Activated CD8-positive, alpha-beta memory T cell treated with anti-CD3 and anti-CD28 coated beads for 36 hours (primary cell): Measurements from ENCODE around the gene SVIL. TPM values are rescaled to one million over a fixed set of nuclear protein-coding genes. Genes with fewer than 3 reads are reported as not detected.
"Not testable (repeated sequence)": the region's sequence is repeated elsewhere in the genome, so short reads cannot be mapped to it uniquely, and the experiment has no call there.

ENCODE experiments used
- CTCF ChIA-PET: fragments of 350-600 bp; sonication (Branson Sonifier 250); formaldehyde crosslinking; loops from one replicate; lab custom pipeline; 2021; ENCODE audit warnings: antibody characterized with exemption; lab: Charles Lee
- POLR2A ChIA-PET: fragments of 350-600 bp; sonication (Branson Sonifier 250); formaldehyde crosslinking; loops from one replicate; lab custom pipeline; 2021; ENCODE audit warnings: antibody characterized with exemption; lab: Charles Lee
- total RNA-seq, 2 experiments: library from RNA; stranded (reverse); gene quantifications; one replicate each; pipeline ENCODE4 v1.2.3, GENCODE V29; 2021

The SVIL gene
- total RNA-seq, 2 experiments from 2014 or later, result 4.6 to 6.1 TPM

DNA sequence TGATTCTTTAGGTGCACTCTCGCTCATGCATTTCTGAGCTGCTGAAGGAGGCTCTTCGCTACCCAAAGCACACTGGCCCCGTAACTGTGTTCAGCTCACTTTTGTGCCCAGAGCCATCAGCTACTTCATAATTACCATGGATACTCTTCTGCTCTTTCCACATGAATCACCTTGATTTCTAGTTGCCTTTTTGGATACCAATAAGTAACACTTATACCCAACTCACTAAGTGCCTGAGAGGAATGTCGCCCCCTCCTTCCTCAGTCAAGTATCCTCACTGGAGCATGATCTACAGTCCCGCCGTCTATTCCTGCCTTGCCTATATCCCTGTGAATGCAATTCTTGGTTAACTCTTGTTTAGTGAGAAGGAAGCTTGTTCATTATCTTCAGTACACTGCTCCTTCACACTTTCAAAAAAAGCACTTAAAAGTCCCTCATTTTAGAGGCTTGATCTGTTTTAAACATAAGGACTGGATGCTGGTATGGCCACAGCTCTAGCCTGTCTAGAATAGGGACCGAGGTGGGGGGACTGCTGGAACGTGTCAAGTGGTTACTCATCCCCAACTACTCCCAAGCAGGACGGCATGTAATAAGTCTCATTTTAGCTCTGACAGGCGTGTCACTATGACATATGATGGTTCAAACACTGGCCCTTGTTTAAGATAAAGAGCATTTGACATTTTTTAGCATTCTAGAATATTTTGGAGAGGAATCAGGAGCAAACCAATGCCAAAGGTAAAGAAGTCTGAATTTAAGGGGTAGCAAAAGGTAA, 23.7 kb downstream of the SVIL start:
- CTCF ChIA-PET, result no interaction called here
- POLR2A ChIA-PET, result no interaction called here

DNA sequence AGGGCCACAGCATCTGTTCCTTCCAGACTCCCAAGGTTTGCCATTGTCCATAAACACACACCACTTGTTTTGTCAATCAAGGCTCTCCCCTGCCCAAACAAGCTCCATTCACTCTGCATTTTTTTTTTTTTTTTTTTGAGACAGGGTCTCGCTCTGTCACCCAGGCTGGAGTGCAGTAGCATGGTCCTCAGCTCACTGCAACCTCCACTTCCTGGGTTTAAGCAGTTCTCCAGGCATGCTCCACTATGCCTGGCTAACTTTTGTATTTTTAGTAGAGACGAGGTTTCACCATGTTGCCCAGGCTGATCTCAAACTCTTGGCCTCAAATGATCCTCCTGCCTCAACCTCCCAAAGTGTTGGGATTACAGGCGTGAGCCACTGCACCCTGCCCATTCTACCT, 24.4 kb downstream of the SVIL start:
- CTCF ChIA-PET, POLR2A ChIA-PET: not testable (repeated sequence)

DNA sequence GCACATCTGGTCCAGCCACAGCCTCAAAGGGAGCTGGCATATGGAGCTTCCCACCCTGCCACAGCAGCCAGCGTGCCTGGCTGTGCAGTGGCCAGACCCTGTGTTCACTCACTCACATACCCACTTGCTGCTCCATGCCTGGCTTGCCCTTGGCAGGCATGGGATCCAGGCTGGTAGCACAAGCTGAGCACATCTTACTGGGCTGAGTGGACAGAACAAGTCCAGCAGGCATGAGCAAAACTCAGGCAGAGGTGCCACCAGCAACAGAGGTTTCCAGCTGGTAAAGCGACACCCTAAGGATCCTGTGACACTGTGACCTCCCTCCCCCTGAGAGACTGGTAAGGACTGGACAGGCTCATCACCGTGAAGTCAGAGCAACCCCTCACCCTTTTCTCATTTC, 25.1 kb downstream of the SVIL start:
- CTCF ChIA-PET, result no interaction called here
- POLR2A ChIA-PET, result no interaction called here

DNA sequence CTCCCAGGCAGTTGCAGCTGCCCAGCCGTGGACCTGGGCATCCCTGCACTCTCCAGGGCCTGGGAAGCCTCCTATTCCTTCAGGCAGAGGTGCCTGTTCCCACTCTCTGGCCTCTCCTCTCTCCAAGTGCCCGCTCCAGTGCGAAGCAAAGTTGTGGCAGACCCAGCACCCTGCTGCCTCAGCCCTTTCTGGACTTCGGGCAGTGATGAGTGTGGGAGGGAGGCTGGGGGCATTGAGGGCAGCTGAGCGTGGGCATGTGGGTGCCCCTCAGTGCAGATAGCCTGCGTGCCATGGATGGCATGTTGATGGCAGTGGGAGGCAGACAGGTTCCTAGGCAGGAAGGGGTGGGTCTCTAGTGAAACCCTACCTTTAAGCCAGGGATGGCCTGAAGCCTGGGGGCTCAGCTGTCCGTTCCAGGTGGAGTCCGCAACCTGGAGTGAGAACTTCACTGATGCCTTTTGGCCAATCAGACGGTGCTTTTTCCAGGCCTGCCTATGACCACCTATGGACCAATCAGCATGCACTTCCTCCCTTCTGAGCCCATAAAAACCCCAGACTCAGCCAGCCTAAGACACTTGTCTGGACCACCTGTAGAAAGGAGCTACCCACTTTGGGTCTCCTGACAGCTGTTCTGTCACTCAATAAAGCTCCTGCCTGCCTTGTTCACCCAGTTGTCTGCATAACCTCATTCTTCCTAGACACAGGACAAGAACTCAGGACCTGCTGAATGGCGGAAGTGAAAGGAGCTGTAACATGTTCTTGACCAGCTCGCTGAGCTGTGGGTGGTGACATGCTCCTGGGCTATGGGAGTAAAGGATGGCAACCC, 26.1 kb downstream of the SVIL start:
- CTCF ChIA-PET, result no interaction called here
- POLR2A ChIA-PET, result no interaction called here

DNA sequence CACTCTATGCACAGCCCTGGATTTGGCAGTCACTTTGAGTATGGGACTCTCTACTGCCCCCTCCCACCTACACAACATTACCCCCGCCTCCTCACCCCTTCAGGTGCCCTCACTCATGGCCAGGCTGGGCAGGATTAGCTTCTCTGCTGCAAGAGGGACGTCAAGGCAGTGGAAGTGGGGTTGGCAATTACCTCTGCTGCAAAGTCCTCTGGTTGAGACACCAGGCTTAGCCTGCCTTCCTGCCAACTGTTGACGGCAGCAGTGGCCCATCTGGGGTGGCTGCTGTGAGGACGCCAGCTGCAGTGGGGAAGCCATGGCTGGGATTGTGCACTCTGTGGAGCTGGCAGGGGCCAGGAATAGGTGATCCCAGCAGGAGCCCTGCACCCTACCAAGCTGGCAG, 26.7 kb downstream of the SVIL start:
- ChIA-PET CTCF (no interaction called here), POLR2A (no interaction called here)

DNA sequence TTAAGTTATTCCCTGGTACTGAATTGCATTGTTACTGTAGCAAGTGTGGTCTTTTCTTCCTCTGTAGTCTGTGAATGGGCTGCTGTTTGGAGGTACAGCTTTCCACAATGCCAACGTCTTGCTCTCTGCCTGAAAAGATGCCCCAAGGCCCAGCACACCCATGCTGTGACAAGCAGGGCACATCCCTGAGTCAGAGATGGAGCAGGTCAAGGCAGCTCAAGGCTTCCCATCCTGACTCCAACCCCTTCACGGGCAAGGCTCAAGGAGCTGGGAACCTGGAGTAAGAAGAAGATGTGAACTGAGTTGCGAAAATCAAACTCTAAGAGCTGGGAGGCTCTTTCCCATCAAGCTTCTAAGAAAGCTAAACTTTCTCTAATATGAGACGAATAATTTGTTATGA, 27.2 kb downstream of the SVIL start:
- POLR2A ChIA-PET, result no interaction called here
- CTCF ChIA-PET, result no interaction called here

DNA sequence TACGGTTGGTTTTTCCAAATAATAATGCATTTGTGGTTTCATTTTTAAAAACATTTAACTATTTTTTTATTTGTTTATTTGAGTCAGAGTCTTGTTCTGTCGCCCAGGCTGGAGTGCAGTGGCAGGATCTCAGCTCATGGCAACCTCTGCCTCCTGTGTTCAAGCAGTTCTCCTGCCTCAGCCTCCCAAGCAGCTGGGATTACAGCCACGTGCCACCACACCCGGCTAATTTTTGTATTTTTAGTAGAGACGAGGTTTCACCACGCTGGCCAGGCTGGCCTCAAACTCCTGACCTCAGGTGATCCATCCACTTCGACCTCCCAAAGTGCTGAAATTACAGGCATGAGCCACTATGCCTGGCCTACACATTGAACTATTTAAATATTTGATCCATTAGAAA, 28.1 kb downstream of the SVIL start:
- CTCF ChIA-PET, POLR2A ChIA-PET: not testable (repeated sequence)

DNA sequence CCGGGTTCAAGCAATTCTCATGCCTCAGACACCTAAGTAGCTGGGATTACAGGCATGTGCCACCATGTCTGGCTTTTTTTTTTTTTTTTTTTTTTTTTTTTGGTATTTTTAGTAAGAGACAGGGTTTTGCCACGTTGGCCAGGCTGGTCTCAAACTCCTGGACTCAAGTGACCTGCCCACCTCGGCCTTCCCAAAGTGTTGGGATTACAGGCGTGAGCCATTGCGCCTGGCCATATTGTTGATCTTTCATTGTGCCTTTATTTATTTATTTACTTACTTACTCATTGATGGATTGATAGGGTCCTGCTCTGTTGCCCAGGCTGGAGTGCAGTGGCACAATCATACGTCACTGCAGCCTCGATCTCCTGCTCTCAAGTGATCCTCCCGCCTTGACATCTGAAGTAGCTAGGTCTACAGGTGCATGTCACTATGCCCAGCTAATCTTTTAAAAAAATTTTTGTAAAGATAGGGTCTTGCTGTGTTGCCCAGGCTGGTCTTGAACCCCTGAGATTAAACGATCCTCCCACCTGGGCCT, 30.4 kb downstream of the SVIL start:
- ChIA-PET CTCF (interaction anchor here (0.8 kb wide), 1 partner anchor 16 kb away, joined by 4 read pairs; no protein-coding TSS in a partner anchor), POLR2A (no interaction called here)

DNA sequence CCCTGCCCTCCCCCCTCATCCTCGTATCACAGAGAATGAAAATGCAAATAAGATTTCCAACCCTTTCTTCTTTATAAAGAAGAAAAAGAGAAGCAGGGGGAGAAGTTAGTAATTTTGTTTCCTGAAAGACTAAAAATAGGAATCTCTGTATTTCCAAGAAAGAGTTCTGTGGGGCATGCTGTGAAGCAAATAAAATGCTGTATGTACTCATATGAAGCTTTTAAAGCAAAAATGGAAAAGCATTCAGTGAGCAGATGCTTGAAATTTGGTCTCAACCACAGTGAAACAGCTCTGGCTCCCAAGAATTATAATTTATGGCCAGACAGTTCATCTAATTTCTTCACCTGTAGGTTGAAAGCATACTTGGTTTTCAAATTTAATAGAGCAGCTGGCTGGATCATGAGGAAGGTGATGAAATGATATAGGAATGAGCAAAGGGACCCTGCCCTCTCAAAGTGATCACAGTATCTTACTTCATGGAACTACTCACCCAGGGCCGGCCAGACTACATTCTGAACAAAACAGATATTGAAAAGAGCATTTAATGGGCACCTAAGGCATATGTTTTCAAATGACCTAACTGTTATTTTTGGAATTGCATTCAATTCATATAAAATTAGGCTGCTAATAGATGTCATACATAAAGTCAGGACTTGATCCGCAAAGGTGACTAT, 31.4 kb downstream of the SVIL start:
- ChIA-PET CTCF (no interaction called here), POLR2A (no interaction called here)

DNA sequence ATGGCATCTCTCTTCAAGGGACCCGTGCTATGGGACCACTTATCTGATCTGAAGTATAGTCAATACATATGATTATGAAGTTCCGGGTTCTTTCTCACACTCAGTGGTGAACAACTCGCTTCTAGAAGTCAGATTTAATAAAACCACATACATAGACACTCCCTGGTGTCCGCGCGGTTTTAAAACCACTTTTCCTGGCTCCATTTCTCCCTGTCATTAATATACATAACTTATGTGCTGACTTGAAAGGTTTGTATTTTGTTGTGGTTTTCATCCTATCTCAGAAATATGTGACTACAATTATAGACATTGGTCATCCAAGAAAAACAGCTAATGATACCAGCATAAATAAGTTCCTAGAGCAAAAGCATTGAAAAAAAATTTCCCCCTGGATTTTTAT, 34.0 kb downstream of the SVIL start:
- POLR2A ChIA-PET, result no interaction called here
- CTCF ChIA-PET, result interaction anchor here (0.5 kb wide), 1 partner anchor 11 kb away, joined by 4 read pairs; no protein-coding TSS in a partner anchor

DNA sequence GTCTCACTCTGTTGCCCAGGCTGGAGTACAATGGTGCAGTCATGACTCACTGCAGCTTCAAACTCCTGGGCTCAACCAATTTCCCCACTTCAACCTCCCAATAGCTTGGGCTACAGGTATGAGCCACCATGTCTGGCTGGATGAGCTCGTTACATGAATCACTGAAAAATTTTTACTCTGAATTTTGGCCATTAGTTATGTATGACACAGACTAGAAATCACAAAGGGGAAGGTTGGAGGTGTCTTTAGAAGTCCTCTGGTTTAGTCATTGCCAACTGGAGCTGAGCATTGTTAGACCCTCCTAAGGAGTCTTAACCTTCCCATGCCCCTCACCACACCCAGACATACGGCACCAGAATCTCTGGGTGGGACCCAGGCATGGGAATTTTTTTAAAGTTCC, 34.7 kb downstream of the SVIL start:
- ChIA-PET POLR2A (no interaction called here), CTCF (no interaction called here)

DNA sequence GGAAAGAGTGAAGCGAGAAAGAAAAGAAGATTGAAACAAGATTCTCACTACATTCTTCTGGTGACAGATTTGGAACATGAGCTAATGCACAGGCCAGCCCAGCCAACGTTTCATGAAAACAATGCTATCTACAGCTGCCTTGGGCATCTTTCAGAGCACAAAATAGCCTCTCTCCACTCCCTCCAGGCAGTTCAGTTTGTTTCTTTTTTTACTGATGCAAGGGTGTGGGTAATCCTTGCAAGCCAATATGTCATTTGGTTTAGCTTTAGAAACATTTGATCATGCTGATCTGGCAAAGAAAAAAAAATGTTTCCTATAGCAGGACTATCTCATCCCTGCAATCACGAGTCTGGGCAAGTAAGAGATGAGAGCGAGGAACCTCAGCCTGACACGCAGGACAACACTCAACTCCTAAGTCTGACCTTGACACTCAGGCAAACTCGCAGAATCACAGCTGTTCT, 35.9 kb downstream of the SVIL start:
- ChIA-PET POLR2A (no interaction called here), CTCF (no interaction called here)

DNA sequence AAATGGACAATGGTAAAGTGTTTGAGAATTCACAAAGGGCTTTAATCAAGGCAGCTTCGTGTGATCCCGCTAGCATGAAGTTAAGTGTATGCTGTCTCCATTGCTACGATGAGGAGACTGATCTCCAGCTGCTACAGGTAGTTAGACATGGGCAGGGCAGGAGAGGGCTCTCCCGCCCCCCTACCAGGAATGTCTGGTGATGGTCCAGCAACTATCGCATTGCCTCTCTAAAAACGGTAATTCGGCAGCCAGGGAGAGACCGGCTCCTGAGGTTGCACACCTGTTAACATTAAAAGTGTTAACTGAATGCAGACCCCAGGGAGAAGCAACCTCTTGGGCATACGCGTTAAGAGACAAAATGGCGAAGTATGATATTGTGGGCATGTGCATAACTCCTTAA, 37.9 kb downstream of the SVIL start:
- ChIA-PET CTCF (no interaction called here), POLR2A (interaction anchor here (1.0 kb wide), 1 partner anchor 68 kb away, joined by 3 read pairs; no protein-coding TSS in a partner anchor)

DNA sequence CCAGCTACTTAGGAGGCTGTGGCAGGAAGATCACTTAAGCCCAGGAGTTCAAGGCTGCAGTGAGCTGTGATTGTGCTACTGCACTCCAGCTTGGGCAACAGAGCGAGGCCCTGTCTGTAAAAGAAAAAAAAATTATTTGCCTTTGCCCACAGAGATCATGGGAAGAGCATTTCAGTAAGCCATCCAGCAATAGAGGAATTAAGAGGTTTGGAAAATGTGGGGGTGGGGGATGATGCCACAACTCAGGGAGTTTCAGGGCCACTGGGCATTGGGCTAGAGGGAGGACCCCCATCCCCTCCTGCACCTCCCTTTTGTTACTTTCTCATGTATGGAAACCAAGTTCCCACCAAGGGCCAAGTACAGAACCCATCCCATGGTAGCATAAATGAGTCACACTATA, 38.4 kb downstream of the SVIL start:
- ChIA-PET CTCF (no interaction called here), POLR2A (interaction anchor here (1.0 kb wide), 1 partner anchor 69 kb away, joined by 3 read pairs; no protein-coding TSS in a partner anchor)

DNA sequence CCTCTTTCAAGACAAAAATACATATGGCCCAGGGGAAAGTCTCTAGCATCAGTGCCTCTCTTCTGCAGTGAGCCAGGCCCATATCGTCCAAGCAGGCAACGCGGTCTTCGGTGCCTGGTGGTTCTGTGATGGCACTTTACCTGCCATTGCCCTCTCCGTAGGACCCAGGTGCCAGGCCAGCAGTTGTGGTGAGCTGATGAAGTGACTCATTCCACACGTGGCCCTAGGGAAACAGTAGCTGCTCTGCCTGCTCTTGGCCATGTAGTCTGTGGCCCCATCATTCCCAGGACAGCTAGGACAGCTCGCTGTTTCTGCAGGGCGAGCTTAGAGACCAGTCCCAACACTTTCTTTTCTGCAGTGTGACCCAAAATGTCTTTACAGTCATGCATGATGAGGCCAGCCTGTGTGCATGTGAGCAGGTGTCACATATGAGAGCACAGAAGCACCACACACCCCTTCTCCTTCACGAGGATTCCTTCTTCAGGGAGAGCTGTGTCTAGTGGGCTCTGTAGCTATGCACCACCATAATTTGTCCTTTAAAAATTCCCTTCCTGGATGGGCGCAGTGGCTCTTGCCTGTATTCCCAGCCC, 39.0 kb downstream of the SVIL start:
- ChIA-PET CTCF (interaction anchor here (0.6 kb wide), 1 partner anchor 289 kb away, joined by 4 read pairs; no protein-coding TSS in a partner anchor), POLR2A (interaction anchor here (1.0 kb wide), 1 partner anchor 69 kb away, joined by 3 read pairs; no protein-coding TSS in a partner anchor)

DNA sequence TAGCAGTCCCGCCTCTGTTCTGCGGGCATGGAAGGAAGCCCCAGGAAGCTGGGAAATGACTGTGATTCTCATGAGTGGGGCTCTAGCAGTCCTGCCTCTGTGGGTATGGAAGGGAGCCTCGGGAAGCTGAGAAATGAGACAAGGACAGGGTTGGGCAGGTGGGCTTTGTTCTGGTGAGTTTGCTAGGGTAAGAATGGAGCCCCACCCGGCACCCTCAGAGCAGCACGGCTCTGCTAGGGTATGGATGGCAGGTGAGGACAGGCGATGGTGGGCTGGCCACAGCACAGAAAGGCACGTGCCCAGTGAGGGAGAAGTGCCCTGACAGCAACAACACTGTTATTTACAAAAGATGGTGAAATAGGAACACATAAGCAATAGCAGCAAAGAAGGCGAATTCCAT, 39.6 kb downstream of the SVIL start:
- POLR2A ChIA-PET, result no interaction called here

DNA sequence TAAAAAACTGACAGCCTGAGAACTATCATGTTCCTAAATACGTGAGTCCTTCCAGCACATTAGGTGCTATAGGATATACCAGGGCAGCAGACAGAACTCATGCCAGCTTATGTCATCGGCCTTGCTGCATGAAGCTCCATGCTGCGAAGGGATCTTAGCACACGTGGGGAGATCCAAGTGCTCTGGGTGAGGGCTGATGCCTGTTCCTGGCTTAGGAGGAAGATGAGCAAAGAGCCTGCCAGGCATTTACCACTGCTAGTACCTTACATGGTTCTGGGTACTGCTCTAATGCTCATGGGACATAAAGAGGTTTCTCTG, 43.2 kb downstream of the SVIL start:
- ChIA-PET POLR2A (no interaction called here), CTCF (no interaction called here)

More for the DNA sequence above, 39.6 kb downstream of the SVIL start:
- CTCF ChIA-PET, result interaction anchor here (0.6 kb wide), 1 partner anchor 288 kb away, joined by 4 read pairs; no protein-coding TSS in a partner anchor

DNA sequence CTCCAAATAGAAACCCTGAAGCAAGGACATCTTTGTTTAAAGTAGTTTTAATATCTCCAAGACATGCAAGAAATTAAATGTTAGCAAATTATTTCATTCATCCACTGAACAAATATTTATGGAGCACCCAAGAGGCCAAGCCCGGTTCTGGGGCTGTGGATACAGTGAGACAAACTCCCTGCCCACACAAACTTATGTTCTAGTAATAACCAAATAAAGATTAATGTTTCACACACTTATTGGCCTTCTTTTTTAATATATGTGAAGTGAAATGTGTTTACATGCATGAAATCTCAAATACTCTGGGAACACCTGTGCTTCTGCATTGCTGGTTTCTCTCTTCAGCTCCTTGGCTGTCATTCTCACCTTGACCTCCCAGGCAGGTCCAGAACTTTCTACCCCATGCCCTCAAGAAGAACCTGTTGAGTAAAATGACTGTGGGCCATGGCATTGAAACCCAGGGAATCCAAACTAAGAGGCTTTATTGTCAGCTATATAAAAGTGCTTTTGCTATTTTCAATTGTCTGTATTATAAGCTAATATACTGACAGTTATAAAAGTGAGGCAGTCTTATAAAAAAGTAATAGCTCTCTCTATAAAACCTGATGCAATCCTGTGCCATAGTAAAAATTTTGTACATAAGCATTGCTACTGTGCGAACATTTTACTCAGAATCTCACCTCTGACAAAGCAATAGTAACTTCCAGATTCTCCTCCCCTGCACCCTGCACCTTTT, 43.7 kb downstream of the SVIL start:
- POLR2A ChIA-PET, result no interaction called here
- CTCF ChIA-PET, result no interaction called here
